Astrocyte (in vitro differentiated cells and primary cell): ENCODE data around the gene SIGLEC9.

Experiments
- EZH2 ChIP-seq: IDR thresholded peaks from 2 replicates; pipeline ENCODE4 v1.6.1; 2012; ENCODE audit warnings: mild to moderate bottlenecking, low read length, inconsistent platforms; ENCODE audit not compliant: insufficient read depth
- TF ChIP-seq, protein P1 (sequence below): IDR thresholded peaks from 2 replicates; pipeline ENCODE4 v1.5.1; 2011; ENCODE audit warnings: low read depth, mild to moderate bottlenecking, inconsistent platforms, low read length, moderate library complexity; ENCODE audit not compliant: insufficient read depth

DNA sequence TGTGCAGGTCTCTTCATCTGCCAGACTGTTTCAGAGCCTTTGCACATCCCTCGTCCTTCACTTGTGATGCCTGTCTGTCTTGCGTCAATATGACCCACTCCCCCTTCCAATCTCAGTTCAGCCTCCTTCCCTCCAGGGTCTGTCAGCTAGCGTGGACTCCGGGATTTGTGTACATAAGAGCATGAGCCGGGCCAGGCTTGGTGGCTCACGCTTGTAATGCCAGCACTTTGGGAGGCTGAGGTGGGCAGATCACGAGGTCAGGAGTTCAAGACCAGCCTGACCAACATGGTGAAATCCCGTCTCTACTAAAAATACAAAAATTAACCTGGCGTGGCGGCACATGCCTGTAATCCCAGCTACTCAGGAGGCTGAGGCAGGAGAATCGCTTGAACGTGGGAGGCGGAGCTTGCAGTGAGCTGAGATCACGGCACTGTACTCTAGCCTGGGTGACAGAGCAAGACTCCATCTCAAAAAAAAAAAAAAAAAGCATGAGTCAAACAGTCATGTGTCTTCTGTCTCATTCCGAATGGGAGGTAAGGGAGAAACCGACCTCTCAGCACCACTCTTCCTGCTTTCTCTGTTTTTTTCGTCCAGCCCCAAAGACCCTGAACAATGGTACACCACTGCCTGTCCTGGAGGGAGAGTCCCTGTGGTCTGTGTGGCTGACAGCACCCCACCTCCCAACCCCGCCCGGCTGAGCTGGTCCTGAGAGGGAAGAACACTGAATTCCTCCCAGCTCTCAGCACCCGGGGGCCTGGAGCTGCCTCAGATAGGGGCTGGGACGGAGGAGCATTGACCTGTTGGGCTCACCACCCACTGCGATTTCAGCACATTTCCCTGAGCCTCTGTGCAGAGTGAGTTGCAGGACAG lies 2.4 kb upstream of the SIGLEC9 start:
- TF ChIP-seq, protein P1, sequence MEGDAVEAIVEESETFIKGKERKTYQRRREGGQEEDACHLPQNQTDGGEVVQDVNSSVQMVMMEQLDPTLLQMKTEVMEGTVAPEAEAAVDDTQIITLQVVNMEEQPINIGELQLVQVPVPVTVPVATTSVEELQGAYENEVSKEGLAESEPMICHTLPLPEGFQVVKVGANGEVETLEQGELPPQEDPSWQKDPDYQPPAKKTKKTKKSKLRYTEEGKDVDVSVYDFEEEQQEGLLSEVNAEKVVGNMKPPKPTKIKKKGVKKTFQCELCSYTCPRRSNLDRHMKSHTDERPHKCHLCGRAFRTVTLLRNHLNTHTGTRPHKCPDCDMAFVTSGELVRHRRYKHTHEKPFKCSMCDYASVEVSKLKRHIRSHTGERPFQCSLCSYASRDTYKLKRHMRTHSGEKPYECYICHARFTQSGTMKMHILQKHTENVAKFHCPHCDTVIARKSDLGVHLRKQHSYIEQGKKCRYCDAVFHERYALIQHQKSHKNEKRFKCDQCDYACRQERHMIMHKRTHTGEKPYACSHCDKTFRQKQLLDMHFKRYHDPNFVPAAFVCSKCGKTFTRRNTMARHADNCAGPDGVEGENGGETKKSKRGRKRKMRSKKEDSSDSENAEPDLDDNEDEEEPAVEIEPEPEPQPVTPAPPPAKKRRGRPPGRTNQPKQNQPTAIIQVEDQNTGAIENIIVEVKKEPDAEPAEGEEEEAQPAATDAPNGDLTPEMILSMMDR, result no peak
- no peak for TF ChIP-seq EZH2
